GM23248 (cell line): ENCODE data around the gene TMEM26.

ENCODE experiments used
- EZH2 ChIP-seq: fragments of 200-600 bp; sonication (generic); IDR thresholded peaks from 2 replicates; pipeline ENCODE4 v1.6.1; 2018; ENCODE audit warnings: antibody characterized with exemption, mild to moderate bottlenecking; ENCODE audit not compliant: insufficient read depth, poor library complexity, severe bottlenecking
- EZH2phosphoT487 ChIP-seq: fragments of 200-600 bp; sonication (generic); IDR thresholded peaks from 2 replicates; pipeline ENCODE4 v1.6.1; 2018; ENCODE audit warnings: antibody characterized with exemption, moderate library complexity, mild to moderate bottlenecking, low read depth; ENCODE audit not compliant: insufficient read depth

GRCh38 chr10:61452151-61452651 lies 980 bp downstream of the TMEM26 start:
- TF ChIP-seq EZH2 (no peak), EZH2phosphoT487 (no peak)
